Measurements from ENCODE around the gene TTC12.

DNA sequence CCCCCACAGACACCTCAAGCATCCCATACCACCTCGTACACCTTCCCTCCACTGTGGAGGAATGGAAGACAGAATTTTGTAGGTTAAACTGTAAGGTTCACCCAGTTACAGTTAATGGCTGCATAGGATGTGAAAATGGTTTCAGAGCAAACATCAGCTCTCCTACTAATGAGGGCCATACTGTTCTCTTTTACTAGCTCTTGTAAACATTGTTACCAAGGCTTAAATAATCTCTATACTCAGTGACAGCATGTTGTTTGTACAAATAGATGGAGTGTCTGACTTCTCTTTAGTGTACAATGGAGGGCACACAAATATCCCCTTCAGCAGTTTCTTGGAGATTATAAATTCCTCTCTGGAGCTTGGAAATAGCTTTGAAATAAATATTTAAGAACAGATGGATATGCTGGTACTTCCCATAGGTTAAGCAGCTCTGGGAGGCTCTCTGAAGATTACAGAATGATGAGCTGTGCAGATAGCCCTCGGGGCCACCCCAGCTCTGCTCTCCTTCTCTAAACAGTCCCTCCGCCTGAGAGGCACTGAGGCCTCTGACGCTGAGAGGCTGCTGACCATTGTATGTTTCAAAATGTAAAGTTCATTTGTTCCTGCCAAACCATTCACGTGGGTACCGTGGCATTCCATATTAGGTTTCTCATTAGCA lies 25.7 kb downstream of the TTC12 start:
- TF ChIP-seq, protein P1, sequence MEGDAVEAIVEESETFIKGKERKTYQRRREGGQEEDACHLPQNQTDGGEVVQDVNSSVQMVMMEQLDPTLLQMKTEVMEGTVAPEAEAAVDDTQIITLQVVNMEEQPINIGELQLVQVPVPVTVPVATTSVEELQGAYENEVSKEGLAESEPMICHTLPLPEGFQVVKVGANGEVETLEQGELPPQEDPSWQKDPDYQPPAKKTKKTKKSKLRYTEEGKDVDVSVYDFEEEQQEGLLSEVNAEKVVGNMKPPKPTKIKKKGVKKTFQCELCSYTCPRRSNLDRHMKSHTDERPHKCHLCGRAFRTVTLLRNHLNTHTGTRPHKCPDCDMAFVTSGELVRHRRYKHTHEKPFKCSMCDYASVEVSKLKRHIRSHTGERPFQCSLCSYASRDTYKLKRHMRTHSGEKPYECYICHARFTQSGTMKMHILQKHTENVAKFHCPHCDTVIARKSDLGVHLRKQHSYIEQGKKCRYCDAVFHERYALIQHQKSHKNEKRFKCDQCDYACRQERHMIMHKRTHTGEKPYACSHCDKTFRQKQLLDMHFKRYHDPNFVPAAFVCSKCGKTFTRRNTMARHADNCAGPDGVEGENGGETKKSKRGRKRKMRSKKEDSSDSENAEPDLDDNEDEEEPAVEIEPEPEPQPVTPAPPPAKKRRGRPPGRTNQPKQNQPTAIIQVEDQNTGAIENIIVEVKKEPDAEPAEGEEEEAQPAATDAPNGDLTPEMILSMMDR (IDR thresholded peaks at IDR 0.05): no peak
- TF ChIP-seq POLR2A (IDR thresholded peaks at IDR 0.05): no peak
